GM12892 (cell line): ENCODE results near the gene POLR2E.

Source experiments
- POLR2A ChIP-seq: IDR thresholded peaks from 2 replicates; pipeline ENCODE4 v1.6.1; 2011; ENCODE audit warnings: low read depth, low read length, control low read depth
- POLR2AphosphoS5 ChIP-seq: IDR thresholded peaks from 2 replicates; pipeline ENCODE4 v1.6.1; 2011; ENCODE audit warnings: low read depth, low read length, control low read depth

GRCh38 chr19:1055028-1055425 lies 40.1 kb downstream of the POLR2E start:
- TF ChIP-seq POLR2A (no peak), POLR2AphosphoS5 (no peak)
